DMS 273 (cell line): Measurements from ENCODE around the gene PTRHD1.

Experiments
- DNase-seq: peaks from one replicate; lab custom pipeline; 2025; ENCODE audit not compliant: unreplicated experiment; lab: John Stamatoyannopoulos, UW

PTRHD1 gene

GRCh38 chr2:24762518-24762917, 30.7 kb downstream of the PTRHD1 start:
- DNase-seq = no peak

- no peak for DNase-seq
These were observed 31.3 kb downstream of the PTRHD1 start for GRCh38 chr2:24761866-24762265.

- no peak for DNase-seq
These were observed 36.4 kb downstream of the PTRHD1 start for GRCh38 chr2:24756789-24757188.

GRCh38 chr2:24754985-24755705, 38.0 kb downstream of the PTRHD1 start:
- DNase-seq = no peak

- no peak for DNase-seq
These were observed 44.0 kb downstream of the PTRHD1 start for GRCh38 chr2:24749069-24749691.

- no peak for DNase-seq
These were observed 45.9 kb downstream of the PTRHD1 start for GRCh38 chr2:24747299-24747698.

GRCh38 chr2:24745825-24746224, 47.4 kb downstream of the PTRHD1 start:
- DNase-seq = no peak

- no peak for DNase-seq
These were observed 48.8 kb downstream of the PTRHD1 start for GRCh38 chr2:24744356-24744755.

GRCh38 chr2:24743924-24744323, 49.3 kb downstream of the PTRHD1 start:
- no peak for DNase-seq

- no peak for DNase-seq
These were observed 50.5 kb downstream of the PTRHD1 start for GRCh38 chr2:24742730-24743129.

GRCh38 chr2:24740142-24740541, 53.0 kb downstream of the PTRHD1 start:
- DNase-seq = no peak
